Fibroblast of lung (primary cell): ENCODE data around the gene CLCC1. TPM values are rescaled to one million over a fixed set of nuclear protein-coding genes. Genes with fewer than 3 reads are reported as not detected.

Experiments used
- DNase-seq, 2 donors: peaks; one replicate each; pipeline versions ENCODE4 v3.0.0 to v3.0.0-alpha.2; 2010; ENCODE audit warnings: low read depth in 2 of 2
- H2AFZ ChIP-seq: 2 replicates; pipeline ENCODE4 v1.5.1; 2012; ENCODE audit warnings: low read length, control low read depth, inconsistent platforms
- H3K27ac ChIP-seq: 2 replicates; pipeline ENCODE4 v1.5.1; 2011; ENCODE audit warnings: low read length, control low read depth; ENCODE audit not compliant: insufficient read depth
- H3K27me3 ChIP-seq: 2 replicates; pipeline ENCODE4 v1.5.1; 2011; ENCODE audit warnings: mild to moderate bottlenecking, low read length; ENCODE audit not compliant: control insufficient read depth, insufficient read depth
- H3K36me3 ChIP-seq: 2 replicates; pipeline ENCODE4 v1.5.1; 2011; ENCODE audit warnings: low read length; ENCODE audit not compliant: control insufficient read depth, insufficient read depth
- H3K4me1 ChIP-seq: 2 replicates; pipeline ENCODE4 v1.5.1; 2011; ENCODE audit warnings: low read length; ENCODE audit not compliant: control insufficient read depth, insufficient read depth; ENCODE audit errors: extremely low read depth
- H3K4me2 ChIP-seq: 2 replicates; pipeline ENCODE4 v1.5.1; 2011; ENCODE audit warnings: low read length, control low read depth; ENCODE audit not compliant: insufficient read depth; ENCODE audit errors: extremely low read depth
- H3K4me3 ChIP-seq, 4 experiments: fragments of 200-600 bp in 1 of 4; sonication (generic) in 1 of 4; replicated peaks in 1 of 4; 2 replicates each; pipeline ENCODE4 v1.5.1; 2011 to 2016; ENCODE audit warnings: low read length in 4 of 4, low read depth in 3 of 4, mild to moderate bottlenecking in 3 of 4, control low read depth in 2 of 4, inconsistent platforms in 1 of 4, mixed read lengths in 1 of 4; ENCODE audit not compliant: insufficient read depth in 1 of 4; ENCODE audit errors: control extremely low read depth in 1 of 4
- H3K79me2 ChIP-seq: 2 replicates; pipeline ENCODE4 v1.5.1; 2012; ENCODE audit warnings: mild to moderate bottlenecking, low read length, inconsistent platforms; ENCODE audit not compliant: control insufficient read depth, insufficient read depth
- H3K9ac ChIP-seq: 2 replicates; pipeline ENCODE4 v1.5.1; 2011; ENCODE audit warnings: mild to moderate bottlenecking, low read length, control low read depth; ENCODE audit not compliant: insufficient read depth
- H3K9me3 ChIP-seq: 2 replicates; pipeline ENCODE4 v1.5.1; 2012; ENCODE audit warnings: low read depth, low read length; ENCODE audit not compliant: control insufficient read depth, insufficient read depth
- H4K20me1 ChIP-seq: 2 replicates; pipeline ENCODE4 v1.5.1; 2011; ENCODE audit warnings: low read length; ENCODE audit not compliant: control insufficient read depth, insufficient read depth; ENCODE audit errors: extremely low read depth
- EZH2 ChIP-seq: IDR thresholded peaks from 2 replicates; pipeline ENCODE4 v1.5.1; 2012; ENCODE audit warnings: low read length, control low read depth, mild to moderate bottlenecking; ENCODE audit errors: missing control alignments
- polyA plus RNA-seq, 2 donors: library from polyadenylated mRNA; depleted of rRNA in 1 of 2; stranded (reverse) in 1 of 2; unstranded in 1 of 2; fragments of >200 nt; gene quantifications; 2 replicates each; pipeline ENCODE4 v1.2.1, GENCODE V29; 2011 to 2012; ENCODE audit warnings: missing spikeins in 1 of 2
- total RNA-seq: library from RNA; depleted of rRNA; stranded (reverse); fragments of >200 nt; gene quantifications from 2 replicates; pipeline ENCODE4 v1.2.1, GENCODE V29; 2014
- TF ChIP-seq, protein P1 (sequence below), 2 donors: IDR thresholded peaks in 1 of 2; conservative IDR thresholded peaks in 1 of 2; 1 replicate in 1 of 2; 2 replicates in 1 of 2; pipeline ENCODE4 v1.5.1; 2011 to 2012; ENCODE audit warnings: low read length in 2 of 2, control low read depth in 1 of 2, inconsistent platforms in 1 of 2, low read depth in 1 of 2, mild to moderate bottlenecking in 1 of 2

The CLCC1 gene
- total and polyA plus RNA-seq, 2 donors (not counting 1 experiment from before 2014, with no cell fraction given) = 31.0 to 33.1 TPM

GRCh38 chr1:108925920-108926319 lies 37.4 kb downstream of the CLCC1 start:
- Histone ChIP-seq H3K36me3 (peaks cover 13% of the 10 kb centered on the region), H2AFZ (no peak overlapping the region), H3K79me2 (no peaks in the 10 kb centered on the region), H4K20me1 (no peaks in the 10 kb centered on the region), H3K9ac (no peak overlapping the region), H3K4me2 (no peak overlapping the region), H3K9me3 (no peaks in the 10 kb centered on the region), H3K4me3 (no peak overlapping the region), H3K4me1 (no peaks in the 10 kb centered on the region), H3K27ac (no peak overlapping the region), H3K27me3 (no peaks in the 10 kb centered on the region)
- DNase-seq = no peak
- TF ChIP-seq EZH2 = no peak
- TF ChIP-seq, protein P1, sequence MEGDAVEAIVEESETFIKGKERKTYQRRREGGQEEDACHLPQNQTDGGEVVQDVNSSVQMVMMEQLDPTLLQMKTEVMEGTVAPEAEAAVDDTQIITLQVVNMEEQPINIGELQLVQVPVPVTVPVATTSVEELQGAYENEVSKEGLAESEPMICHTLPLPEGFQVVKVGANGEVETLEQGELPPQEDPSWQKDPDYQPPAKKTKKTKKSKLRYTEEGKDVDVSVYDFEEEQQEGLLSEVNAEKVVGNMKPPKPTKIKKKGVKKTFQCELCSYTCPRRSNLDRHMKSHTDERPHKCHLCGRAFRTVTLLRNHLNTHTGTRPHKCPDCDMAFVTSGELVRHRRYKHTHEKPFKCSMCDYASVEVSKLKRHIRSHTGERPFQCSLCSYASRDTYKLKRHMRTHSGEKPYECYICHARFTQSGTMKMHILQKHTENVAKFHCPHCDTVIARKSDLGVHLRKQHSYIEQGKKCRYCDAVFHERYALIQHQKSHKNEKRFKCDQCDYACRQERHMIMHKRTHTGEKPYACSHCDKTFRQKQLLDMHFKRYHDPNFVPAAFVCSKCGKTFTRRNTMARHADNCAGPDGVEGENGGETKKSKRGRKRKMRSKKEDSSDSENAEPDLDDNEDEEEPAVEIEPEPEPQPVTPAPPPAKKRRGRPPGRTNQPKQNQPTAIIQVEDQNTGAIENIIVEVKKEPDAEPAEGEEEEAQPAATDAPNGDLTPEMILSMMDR (conservative IDR thresholded peaks at IDR 0.05 in 1 of 2, IDR thresholded peaks at IDR 0.05 in 1 of 2; ENCODE audit: low read depth in 1 of 2, low read length in 2 of 2) = no peak

GRCh38 chr1:108916788-108917187 lies 46.5 kb downstream of the CLCC1 start:
- DNase-seq = no peak
- Histone ChIP-seq H3K4me3 (no peak overlapping the region), H3K9me3 (no peaks in the 10 kb centered on the region), H3K9ac (no peak overlapping the region), H4K20me1 (no peaks in the 10 kb centered on the region), H3K36me3 (no peaks in the 10 kb centered on the region), H3K79me2 (no peaks in the 10 kb centered on the region), H3K27me3 (no peaks in the 10 kb centered on the region), H3K4me2 (no peak overlapping the region), H2AFZ (no peak overlapping the region), H3K4me1 (no peaks in the 10 kb centered on the region), H3K27ac (no peak overlapping the region)
- TF ChIP-seq, protein P1 (conservative IDR thresholded peaks at IDR 0.05 in 1 of 2, IDR thresholded peaks at IDR 0.05 in 1 of 2; ENCODE audit: low read depth in 1 of 2, low read length in 2 of 2) = no peak
- no peak for TF ChIP-seq EZH2

Other genes starting within 250 kb of the CLCC1 start
- 71.0 and 75.0 TPM in 2 replicates for gene STXBP3, start 216.8 kb downstream of the CLCC1 start, total RNA-seq
- gene STXBP3, start 216.8 kb downstream of the CLCC1 start, polyA plus RNA-seq = 51.8 and 55.3 TPM in 2 replicates
- gene AKNAD1, start 106.4 kb downstream of the CLCC1 start, total RNA-seq = 0.17 and 0.26 TPM in 2 replicates
- 0.71 and 1.2 TPM in 2 replicates for gene AKNAD1, start 106.4 kb downstream of the CLCC1 start, polyA plus RNA-seq
- 28.0 and 36.2 TPM in 2 replicates for gene GPSM2, start 86.5 kb downstream of the CLCC1 start, total RNA-seq
- 32.6 and 61.1 TPM in 2 replicates for gene GPSM2, start 86.5 kb downstream of the CLCC1 start, polyA plus RNA-seq
- 16.9 and 19.7 TPM in 2 replicates for gene WDR47, start 78.6 kb upstream of the CLCC1 start, total RNA-seq
- gene WDR47, start 78.6 kb upstream of the CLCC1 start, polyA plus RNA-seq = 17.3 and 22.6 TPM in 2 replicates
- gene TAF13, start 112.5 kb upstream of the CLCC1 start, total RNA-seq = 59.1 and 66.6 TPM in 2 replicates
- gene TAF13, start 112.5 kb upstream of the CLCC1 start, polyA plus RNA-seq = 85.7 and 98.7 TPM in 2 replicates
- gene TMEM167B, start 127.3 kb upstream of the CLCC1 start, total RNA-seq = 39.5 and 52.2 TPM in 2 replicates
- 21.8 and 35.3 TPM in 2 replicates for gene TMEM167B, start 127.3 kb upstream of the CLCC1 start, polyA plus RNA-seq
- 0.17 and 0.26 TPM in 2 replicates for gene ELAPOR1, start 150.6 kb upstream of the CLCC1 start, total RNA-seq
- gene ELAPOR1, start 150.6 kb upstream of the CLCC1 start, polyA plus RNA-seq = 0.30 and 0.76 TPM in 2 replicates